ENCODE measurements around the gene NT5E. TPM values are rescaled to one million over a fixed set of nuclear protein-coding genes. Genes with fewer than 3 reads are reported as not detected.
"Not testable (repeated sequence)": the region's sequence is repeated elsewhere in the genome, so short reads cannot be mapped to it uniquely, and the experiment has no call there.

Gene NT5E
- total RNA-seq, 1 donor from 2014 or later = 0.29 TPM

DNA sequence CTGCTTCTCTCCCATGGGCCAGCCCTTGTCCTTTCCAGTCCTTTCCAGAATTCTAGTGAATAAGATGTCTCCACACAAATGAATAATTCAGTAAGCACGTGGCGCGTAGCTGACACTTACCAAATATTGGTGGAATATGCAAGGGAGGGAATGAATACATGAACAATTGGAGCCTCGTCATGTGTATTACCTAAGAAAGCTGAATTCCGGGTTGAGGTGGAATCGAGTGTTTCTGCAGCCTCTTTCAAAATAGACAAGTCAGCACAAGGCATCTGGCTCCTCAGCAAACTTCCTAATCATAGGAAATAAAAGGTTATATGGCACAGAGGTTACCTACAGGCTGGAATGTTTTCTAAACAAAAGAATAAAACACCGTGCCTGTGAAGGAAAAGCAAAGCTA lies 47.0 kb upstream of the NT5E start:
- H3K27ac Mint-ChIP-seq (ENCODE audit: unreplicated experiment) = no peak overlapping the region

DNA sequence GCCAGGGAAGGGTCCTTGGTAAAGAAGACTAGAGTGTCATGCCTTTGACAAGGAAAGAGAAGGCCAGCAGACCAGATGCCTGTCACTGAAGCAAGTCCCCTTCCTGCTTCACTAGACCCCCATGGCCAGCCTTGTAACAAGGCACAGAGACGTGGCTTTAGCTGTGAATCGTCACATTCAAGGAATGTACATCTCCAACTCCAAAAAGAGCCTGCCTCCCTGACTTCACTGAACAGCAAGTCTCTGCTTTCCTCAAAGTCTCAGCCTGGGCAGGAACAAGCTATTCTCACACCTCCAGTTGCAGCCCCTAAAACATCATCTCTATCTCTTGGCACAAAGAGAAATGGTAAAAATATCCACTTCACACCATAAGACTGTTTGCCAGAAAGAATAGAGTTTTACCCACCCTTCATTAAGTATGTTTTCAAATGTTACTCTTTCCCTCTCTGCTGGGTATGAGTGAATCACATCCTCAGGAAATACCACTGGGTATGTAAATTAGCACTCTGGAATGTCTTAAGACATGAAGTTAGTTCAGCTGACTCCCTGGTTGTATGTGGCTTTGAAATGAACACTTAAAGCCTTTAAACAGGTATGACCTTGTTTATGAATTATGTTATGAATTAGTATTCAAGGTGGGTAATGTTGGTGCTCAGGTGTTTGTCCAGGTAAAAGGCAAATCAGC lies 46.4 kb upstream of the NT5E start:
- Mint-ChIP-seq H3K9me3 (ENCODE audit: unreplicated experiment) (no peaks in the 10 kb centered on the region), H3K27me3 (ENCODE audit: unreplicated experiment) (no peaks in the 10 kb centered on the region), H3K27ac (ENCODE audit: unreplicated experiment) (no peak overlapping the region), H3K4me3 (ENCODE audit: unreplicated experiment) (no peak overlapping the region), H3K36me3 (ENCODE audit: unreplicated experiment) (no peaks in the 10 kb centered on the region), H3K4me1 (ENCODE audit: low read depth, unreplicated experiment) (no peaks in the 10 kb centered on the region)
- no peak for DNase-seq
- TF ChIP-seq, protein P1, sequence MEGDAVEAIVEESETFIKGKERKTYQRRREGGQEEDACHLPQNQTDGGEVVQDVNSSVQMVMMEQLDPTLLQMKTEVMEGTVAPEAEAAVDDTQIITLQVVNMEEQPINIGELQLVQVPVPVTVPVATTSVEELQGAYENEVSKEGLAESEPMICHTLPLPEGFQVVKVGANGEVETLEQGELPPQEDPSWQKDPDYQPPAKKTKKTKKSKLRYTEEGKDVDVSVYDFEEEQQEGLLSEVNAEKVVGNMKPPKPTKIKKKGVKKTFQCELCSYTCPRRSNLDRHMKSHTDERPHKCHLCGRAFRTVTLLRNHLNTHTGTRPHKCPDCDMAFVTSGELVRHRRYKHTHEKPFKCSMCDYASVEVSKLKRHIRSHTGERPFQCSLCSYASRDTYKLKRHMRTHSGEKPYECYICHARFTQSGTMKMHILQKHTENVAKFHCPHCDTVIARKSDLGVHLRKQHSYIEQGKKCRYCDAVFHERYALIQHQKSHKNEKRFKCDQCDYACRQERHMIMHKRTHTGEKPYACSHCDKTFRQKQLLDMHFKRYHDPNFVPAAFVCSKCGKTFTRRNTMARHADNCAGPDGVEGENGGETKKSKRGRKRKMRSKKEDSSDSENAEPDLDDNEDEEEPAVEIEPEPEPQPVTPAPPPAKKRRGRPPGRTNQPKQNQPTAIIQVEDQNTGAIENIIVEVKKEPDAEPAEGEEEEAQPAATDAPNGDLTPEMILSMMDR (IDR thresholded peaks at IDR 0.05; ENCODE audit: partially characterized antibody, unreplicated experiment) = no peak

More for the DNA sequence above, 47.0 kb upstream of the NT5E start:
- Mint-ChIP-seq H3K27me3 (ENCODE audit: unreplicated experiment) (no peaks in the 10 kb centered on the region), H3K4me1 (ENCODE audit: low read depth, unreplicated experiment) (no peaks in the 10 kb centered on the region), H3K4me3 (ENCODE audit: unreplicated experiment) (no peak overlapping the region), H3K36me3 (ENCODE audit: unreplicated experiment) (no peaks in the 10 kb centered on the region), H3K9me3 (ENCODE audit: unreplicated experiment) (no peaks in the 10 kb centered on the region)
- TF ChIP-seq, protein P1 (IDR thresholded peaks at IDR 0.05; ENCODE audit: partially characterized antibody, unreplicated experiment) = no peak
- DNase-seq = no peak

DNA sequence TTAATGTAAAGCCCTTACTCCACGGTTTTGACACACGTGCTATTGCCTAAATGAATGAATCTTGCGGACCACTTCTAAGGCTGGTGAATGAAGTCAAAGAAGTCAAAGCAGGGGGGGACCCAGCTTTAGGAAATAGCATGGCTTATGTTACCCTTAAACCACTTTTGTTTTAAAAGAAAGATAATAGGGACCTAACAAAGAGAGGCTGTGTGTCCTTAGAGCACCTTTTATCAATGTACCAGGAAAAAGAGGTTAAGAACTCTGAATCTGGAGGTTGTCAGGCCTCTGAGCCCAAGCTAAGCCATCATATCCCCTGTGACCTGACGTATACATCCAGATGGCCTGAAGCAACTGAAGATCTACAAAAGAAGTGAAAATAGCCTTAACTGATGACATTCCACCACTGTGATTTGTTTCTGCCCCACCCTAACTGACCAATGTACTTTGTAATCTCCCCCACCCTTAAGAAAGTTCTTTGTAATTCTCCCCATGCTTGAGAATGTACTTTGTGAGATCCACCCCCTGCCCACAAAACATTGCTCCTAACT lies 45.8 kb upstream of the NT5E start:
- not testable (repeated sequence) for H3K4me1 Mint-ChIP-seq (ENCODE audit: low read depth, unreplicated experiment); H3K9me3 Mint-ChIP-seq (ENCODE audit: unreplicated experiment); H3K36me3 Mint-ChIP-seq (ENCODE audit: unreplicated experiment); H3K27ac Mint-ChIP-seq (ENCODE audit: unreplicated experiment); H3K27me3 Mint-ChIP-seq (ENCODE audit: unreplicated experiment); DNase-seq; H3K4me3 Mint-ChIP-seq (ENCODE audit: unreplicated experiment)

DNA sequence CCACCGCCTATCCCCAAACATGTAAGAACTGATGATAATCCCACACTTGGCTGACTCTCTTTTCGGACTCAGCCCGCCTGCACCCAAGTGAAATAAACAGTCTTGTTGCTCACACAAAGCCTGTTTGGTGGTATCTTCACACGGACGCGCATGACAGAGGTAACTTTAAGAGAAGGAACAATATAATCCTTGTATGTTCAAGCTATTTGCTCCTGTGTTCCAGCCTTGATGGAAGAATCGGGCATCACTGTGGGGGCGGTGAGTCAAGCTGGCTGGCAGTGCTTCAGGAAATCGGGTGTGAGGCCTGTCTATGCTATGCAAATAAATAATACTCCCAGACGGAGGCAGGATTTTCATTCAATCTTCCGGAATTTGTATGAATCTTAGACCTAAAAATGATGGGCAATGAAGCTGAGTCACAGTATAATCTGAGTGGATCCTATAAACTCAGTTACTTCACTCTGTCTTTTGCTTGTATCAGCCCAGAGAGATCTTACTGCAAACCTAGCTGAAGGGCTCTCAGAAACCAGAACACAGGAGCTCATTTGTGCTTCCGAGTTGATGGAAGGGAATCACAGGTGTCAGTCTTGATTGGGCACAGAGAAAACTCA lies 45.2 kb upstream of the NT5E start:
- no peak overlapping the region for H3K27ac Mint-ChIP-seq (ENCODE audit: unreplicated experiment)
- H3K4me3 Mint-ChIP-seq (ENCODE audit: unreplicated experiment) = no peak overlapping the region
- no peaks in the 10 kb centered on the region for H3K9me3 Mint-ChIP-seq (ENCODE audit: unreplicated experiment)
- TF ChIP-seq, protein P1 (IDR thresholded peaks at IDR 0.05; ENCODE audit: partially characterized antibody, unreplicated experiment) = no peak
- H3K36me3 Mint-ChIP-seq (ENCODE audit: unreplicated experiment) = no peaks in the 10 kb centered on the region
- no peak for DNase-seq
- no peaks in the 10 kb centered on the region for H3K27me3 Mint-ChIP-seq (ENCODE audit: unreplicated experiment)
- H3K4me1 Mint-ChIP-seq (ENCODE audit: low read depth, unreplicated experiment) = no peaks in the 10 kb centered on the region

DNA sequence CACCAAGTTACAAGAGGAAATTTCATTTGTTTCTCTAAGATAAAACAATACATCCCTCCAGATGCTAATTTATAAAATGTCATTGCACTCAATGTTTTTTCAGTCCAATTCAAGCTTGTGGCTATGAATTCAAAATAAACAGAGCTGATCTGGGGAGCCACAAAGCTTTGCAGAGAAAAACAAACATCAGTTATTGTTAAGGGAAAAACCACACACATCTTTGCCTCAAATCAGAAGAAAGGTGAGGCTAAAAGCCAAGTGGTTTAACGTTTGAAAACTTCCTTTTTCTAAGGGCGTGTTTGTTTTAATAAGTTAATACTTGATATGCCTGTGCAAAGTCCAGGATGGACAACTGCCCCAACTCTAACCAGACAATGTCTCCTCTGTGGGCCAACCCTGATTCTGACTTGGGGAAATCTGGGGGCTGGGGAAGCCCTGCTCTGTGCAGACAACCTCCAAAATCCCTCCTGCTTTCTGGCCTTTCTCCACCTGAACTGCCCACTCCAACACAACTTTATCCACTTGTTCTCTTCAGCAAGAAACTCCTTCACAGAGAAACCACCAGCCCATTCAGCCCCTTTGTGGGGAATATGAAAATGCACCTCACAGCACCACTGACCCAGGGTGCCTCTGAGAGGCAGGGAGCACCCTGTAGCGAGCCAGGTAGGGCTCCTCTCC lies 44.6 kb upstream of the NT5E start:
- TF ChIP-seq, protein P1 (IDR thresholded peaks at IDR 0.05; ENCODE audit: partially characterized antibody, unreplicated experiment) = no peak
- no peaks in the 10 kb centered on the region for H3K27me3 Mint-ChIP-seq (ENCODE audit: unreplicated experiment)
- no peak for DNase-seq
- no peak overlapping the region for H3K27ac Mint-ChIP-seq (ENCODE audit: unreplicated experiment)
- no peak overlapping the region for H3K4me3 Mint-ChIP-seq (ENCODE audit: unreplicated experiment)
- H3K36me3 Mint-ChIP-seq (ENCODE audit: unreplicated experiment) = no peaks in the 10 kb centered on the region
- H3K9me3 Mint-ChIP-seq (ENCODE audit: unreplicated experiment) = no peaks in the 10 kb centered on the region
- H3K4me1 Mint-ChIP-seq (ENCODE audit: low read depth, unreplicated experiment) = no peaks in the 10 kb centered on the region
